ENCODE data around the gene ZNF302. TPM values are rescaled to one million over a fixed set of nuclear protein-coding genes. Genes with fewer than 3 reads are reported as not detected.

ZNF302 gene
- total and polyA plus RNA-seq, 9 donors: 23.3 to 40.6 (median 36.8) TPM

GRCh38 chr19:34644991-34645461, 32.5 kb upstream of the ZNF302 start:
- no peaks in the 10 kb centered on the region for H3K9me3 ChIP-seq
- 70 to 74% (median 71%) methylated on average over 10 of the region's 10 CpGs for WGBS, 3 donors
- TF ChIP-seq CTCF (IDR thresholded peaks at IDR 0.05) (no peak), EP300 (IDR thresholded peaks at IDR 0.05) (no peak), POLR2A (IDR thresholded peaks at IDR 0.05) (no peak)
- no peaks in the 10 kb centered on the region for H3K27me3 ChIP-seq
- no peak overlapping the region for H3K4me3 ChIP-seq
- intact Hi-C loops (cut with DNase I): no loop called here
- no peaks in the 10 kb centered on the region for H3K4me1 ChIP-seq (ENCODE audit: insufficient read depth)
- DNase-seq: no peak
- no peaks in the 10 kb centered on the region for H3K36me3 ChIP-seq
- no peak overlapping the region for H3K27ac ChIP-seq

- intact Hi-C loops (cut with DNase I): no loop called here
- H3K27ac ChIP-seq: no peak overlapping the region
- H3K36me3 ChIP-seq: no peaks in the 10 kb centered on the region
- 28 to 38% (median 32%) methylated on average over 5 of the region's 5 CpGs for WGBS, 3 donors
- H3K4me3 ChIP-seq: no peak overlapping the region
- no peaks in the 10 kb centered on the region for H3K9me3 ChIP-seq
- no peak for DNase-seq
- H3K27me3 ChIP-seq: no peaks in the 10 kb centered on the region
- no peaks in the 10 kb centered on the region for H3K4me1 ChIP-seq (ENCODE audit: insufficient read depth)
- no peak for TF ChIP-seq POLR2A (IDR thresholded peaks at IDR 0.05)
- no peak for TF ChIP-seq EP300 (IDR thresholded peaks at IDR 0.05)
- no peak for TF ChIP-seq CTCF (IDR thresholded peaks at IDR 0.05)
Measured at GRCh38 chr19:34645551-34645950, 31.9 kb upstream of the ZNF302 start.

GRCh38 chr19:34649886-34650543, 27.5 kb upstream of the ZNF302 start:
- WGBS, 3 donors: 90 to 92% (median 90%) methylated on average over 9 of the region's 9 CpGs
- peaks cover 3% of the 10 kb centered on the region for H3K27me3 ChIP-seq
- no peak for DNase-seq
- intact Hi-C loops (cut with DNase I): no loop called here
- H3K36me3 ChIP-seq: no peaks in the 10 kb centered on the region
- TF ChIP-seq CTCF (IDR thresholded peaks at IDR 0.05) (no peak), POLR2A (IDR thresholded peaks at IDR 0.05) (no peak), EP300 (IDR thresholded peaks at IDR 0.05) (no peak)
- no peaks in the 10 kb centered on the region for H3K4me1 ChIP-seq (ENCODE audit: insufficient read depth)
- no peaks in the 10 kb centered on the region for H3K9me3 ChIP-seq
- H3K27ac ChIP-seq: no peak overlapping the region
- H3K4me3 ChIP-seq: no peak overlapping the region

GRCh38 chr19:34651747-34652146, 25.7 kb upstream of the ZNF302 start:
- peaks cover 3% of the 10 kb centered on the region for H3K27me3 ChIP-seq
- 63 to 74% (median 71%) methylated on average over 2 of the region's 2 CpGs for WGBS, 3 donors
- no peak overlapping the region for H3K27ac ChIP-seq
- no peaks in the 10 kb centered on the region for H3K9me3 ChIP-seq
- H3K36me3 ChIP-seq: no peaks in the 10 kb centered on the region
- intact Hi-C loops (cut with DNase I): no loop called here
- no peak overlapping the region for H3K4me3 ChIP-seq
- TF ChIP-seq CTCF (IDR thresholded peaks at IDR 0.05): no peak
- TF ChIP-seq EP300 (IDR thresholded peaks at IDR 0.05): no peak
- no peak for TF ChIP-seq POLR2A (IDR thresholded peaks at IDR 0.05)
- H3K4me1 ChIP-seq (ENCODE audit: insufficient read depth): no peaks in the 10 kb centered on the region
- no peak for DNase-seq
